Measurements from ENCODE around the gene TMEM225B.
"Not testable (repeated sequence)": the region's sequence is repeated elsewhere in the genome, so short reads cannot be mapped to it uniquely, and the experiment has no call there.

The TMEM225B gene

GRCh38 chr7:99562832-99563231, 35.2 kb upstream of the TMEM225B start:
- no peak for TF ChIP-seq CTCF (IDR thresholded peaks at IDR 0.05; ENCODE audit: low read length, missing control alignments)
- DNase-seq (ENCODE audit: low read depth), result peak; percentile 97
- H3K4me3 ChIP-seq (replicated peaks; ENCODE audit: low read depth, low read length), result no peak overlapping the region

GRCh38 chr7:99563650-99564049, 34.4 kb upstream of the TMEM225B start:
- DNase-seq (ENCODE audit: low read depth), result peak; percentile 44
- no peak overlapping the region for H3K4me3 ChIP-seq (replicated peaks; ENCODE audit: low read depth, low read length)
- no peak for TF ChIP-seq CTCF (IDR thresholded peaks at IDR 0.05; ENCODE audit: low read length, missing control alignments)

- not testable (repeated sequence) for DNase-seq (ENCODE audit: low read depth)
Measured at GRCh38 chr7:99568770-99569169, 29.3 kb upstream of the TMEM225B start.

GRCh38 chr7:99571768-99572167, 26.3 kb upstream of the TMEM225B start:
- TF ChIP-seq CTCF (IDR thresholded peaks at IDR 0.05; ENCODE audit: low read length, missing control alignments), result no peak
- no peak for DNase-seq (ENCODE audit: low read depth)

More at GRCh38 chr7:99568770-99569169, 29.3 kb upstream of the TMEM225B start:
- H3K4me3 ChIP-seq (replicated peaks; ENCODE audit: low read depth, low read length), result not testable (repeated sequence)

GRCh38 chr7:99573257-99573656, 24.8 kb upstream of the TMEM225B start:
- TF ChIP-seq CTCF (IDR thresholded peaks at IDR 0.05; ENCODE audit: low read length, missing control alignments), result no peak

More at GRCh38 chr7:99571768-99572167, 26.3 kb upstream of the TMEM225B start:
- no peak overlapping the region for H3K4me3 ChIP-seq (replicated peaks; ENCODE audit: low read depth, low read length)

GRCh38 chr7:99576251-99576650, 21.8 kb upstream of the TMEM225B start:
- DNase-seq (ENCODE audit: low read depth), result no peak
- no peak for TF ChIP-seq CTCF (IDR thresholded peaks at IDR 0.05; ENCODE audit: low read length, missing control alignments)
- no peak overlapping the region for H3K4me3 ChIP-seq (replicated peaks; ENCODE audit: low read depth, low read length)

More at GRCh38 chr7:99573257-99573656, 24.8 kb upstream of the TMEM225B start:
- no peak overlapping the region for H3K4me3 ChIP-seq (replicated peaks; ENCODE audit: low read depth, low read length)
- DNase-seq (ENCODE audit: low read depth), result no peak

GRCh38 chr7:99579281-99579955, 18.6 kb upstream of the TMEM225B start:
- no peak for TF ChIP-seq CTCF (IDR thresholded peaks at IDR 0.05; ENCODE audit: low read length, missing control alignments)
- no peak for DNase-seq (ENCODE audit: low read depth)
- H3K4me3 ChIP-seq (replicated peaks; ENCODE audit: low read depth, low read length), result peak overlapping the region; percentile 60
